GM18873 (cell line): ENCODE results near the gene MDM4.
"Not testable (repeated sequence)": the region's sequence is repeated elsewhere in the genome, so short reads cannot be mapped to it uniquely, and the experiment has no call there.

Experiments used
- ATAC-seq: cut with Tn5 transposase; IDR thresholded peaks from one replicate; pipeline ENCODE4 v1.9.1; 2021; ENCODE audit warnings: mild to moderate bottlenecking, moderate library complexity, moderate number of reproducible peaks; ENCODE audit not compliant: unreplicated experiment, low FRiP score

MDM4 gene

DNA sequence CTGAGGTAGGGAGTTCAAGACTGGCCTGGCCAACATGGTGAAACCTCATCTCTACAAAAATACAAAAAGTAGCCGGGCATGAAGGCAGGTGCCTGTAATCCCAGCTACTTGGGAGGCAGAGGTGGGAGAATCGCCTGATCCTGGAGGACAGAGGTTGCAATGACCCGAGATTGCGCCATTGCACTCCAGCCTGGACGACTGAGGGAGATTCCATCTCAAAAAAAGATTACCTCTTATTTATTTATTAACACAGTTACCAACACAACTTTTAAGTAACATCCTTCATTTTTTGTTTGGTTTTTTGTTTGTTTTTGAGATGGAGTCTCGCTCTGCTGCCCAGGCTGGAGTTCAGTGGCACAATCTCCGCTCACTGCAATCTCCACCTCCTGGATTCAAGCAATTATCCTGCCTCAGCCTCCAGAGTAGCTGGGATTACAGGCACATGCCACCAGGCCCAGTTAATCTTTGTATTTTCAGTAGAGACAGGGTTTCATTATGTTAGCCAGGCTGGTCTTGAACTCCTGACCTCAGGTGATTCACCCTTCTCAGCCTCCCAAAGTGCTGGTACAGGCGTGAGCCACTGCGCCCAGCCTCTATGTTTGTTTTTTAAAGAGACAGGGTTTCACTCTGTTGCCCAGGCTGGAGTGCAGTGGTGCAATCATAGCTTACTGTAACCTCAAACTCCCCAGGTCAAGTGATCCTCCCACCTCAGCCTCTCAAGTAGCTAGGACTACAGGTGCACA lies 29.5 kb upstream of the MDM4 start:
- not testable (repeated sequence) for ATAC-seq

- ATAC-seq, result no peak
Observed at GRCh38 chr1:204487256-204487615, 29.0 kb upstream of the MDM4 start.

- ATAC-seq, result no peak
Observed at GRCh38 chr1:204491655-204492054, 24.6 kb upstream of the MDM4 start.

GRCh38 chr1:204493145-204493983 lies 22.8 kb upstream of the MDM4 start:
- ATAC-seq, result no peak

DNA sequence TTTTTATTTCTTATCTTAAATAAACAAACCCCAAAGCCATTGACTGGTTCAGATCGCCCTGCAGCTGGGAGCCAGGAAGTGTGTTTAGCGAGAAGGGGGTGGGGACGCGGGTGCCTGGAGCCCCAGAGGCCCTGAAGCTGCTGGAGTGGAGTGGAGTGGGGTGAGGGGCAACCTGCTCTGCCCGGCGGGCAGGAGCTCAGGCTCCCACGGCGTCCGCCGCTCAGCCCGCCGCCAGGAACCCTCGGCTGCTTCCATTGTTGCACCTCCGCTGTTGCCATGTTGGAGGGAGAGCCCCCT lies 22.3 kb upstream of the MDM4 start:
- peak; percentile 19 for ATAC-seq

DNA sequence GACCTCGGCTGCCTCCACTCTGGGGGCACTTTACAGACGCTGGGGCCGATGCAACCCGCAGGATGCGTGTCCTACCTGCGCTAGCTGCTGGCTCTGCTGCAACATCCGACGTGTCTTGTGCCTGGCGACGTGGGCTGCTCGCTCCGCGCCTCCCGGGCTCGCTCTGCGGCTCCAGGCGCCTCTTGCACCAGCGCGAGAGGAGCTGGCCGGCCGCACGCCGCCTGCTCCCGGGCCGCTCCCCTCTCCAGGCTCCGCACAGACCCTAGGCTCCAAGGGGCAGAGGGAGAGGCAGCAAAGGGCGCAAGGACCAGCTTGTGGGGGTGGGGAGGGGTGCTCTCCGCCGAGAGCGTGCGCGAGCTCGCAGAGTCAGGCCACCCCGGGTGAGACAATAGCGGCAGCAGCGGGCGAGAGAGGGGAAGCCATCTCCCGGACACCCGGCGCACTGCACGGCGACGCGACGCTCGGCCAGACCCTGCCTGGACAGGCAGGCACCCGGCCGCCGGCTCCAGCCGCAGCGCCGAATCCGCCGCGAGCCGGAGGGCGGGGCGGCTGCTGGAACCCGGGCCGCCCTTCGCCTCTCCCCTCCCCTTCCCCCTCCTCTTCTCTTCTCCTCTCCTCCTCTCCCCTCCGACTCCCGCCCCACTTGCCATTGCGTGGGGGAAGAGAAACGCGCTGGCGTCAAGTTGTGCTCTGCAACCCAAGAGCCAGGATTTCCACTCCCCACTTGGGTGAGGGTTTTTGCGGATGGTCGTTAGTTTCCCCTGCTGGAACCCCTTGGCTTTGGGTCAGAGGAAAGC lies 21.7 kb upstream of the MDM4 start, which contains the start of gene PIK3C2B:
Gene PIK3C2B, minus strand, starts transcription at position 525 of the 797 bp plus-strand sequence. CDS start 25,003 bp downstream, outside the sequence.
- ATAC-seq, result peak; percentile 55

DNA sequence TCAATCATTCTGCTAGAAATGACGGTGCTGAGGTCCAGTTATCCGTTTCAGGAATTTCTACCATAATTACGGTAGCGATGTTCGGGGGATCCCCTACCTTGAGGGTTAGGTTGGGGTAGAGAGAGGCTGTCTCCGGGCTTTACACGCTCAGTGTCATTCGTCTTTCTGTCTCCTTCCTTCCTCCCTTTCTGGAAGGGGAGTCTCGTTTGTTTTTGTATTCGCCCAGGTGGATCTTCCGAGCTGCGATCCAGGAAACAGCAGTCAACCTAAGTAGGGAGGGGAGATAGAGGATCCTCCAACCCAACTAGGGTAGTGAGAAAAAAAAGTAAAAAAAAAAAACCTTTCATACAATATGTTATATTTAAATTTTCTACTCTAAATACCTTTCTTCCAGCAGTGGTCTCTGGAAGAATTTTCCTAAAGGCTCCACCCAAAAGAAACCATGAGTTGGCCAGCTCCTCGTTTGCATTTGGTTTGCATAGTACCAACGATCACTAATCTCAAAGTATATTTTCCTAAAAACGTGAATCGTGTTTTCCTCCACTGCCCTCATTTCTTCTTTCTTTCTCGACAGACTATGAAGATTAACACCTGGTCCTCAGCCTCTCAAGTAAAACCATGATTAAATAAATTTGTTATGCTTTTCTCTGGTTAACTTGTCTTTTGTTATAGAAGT lies 21.0 kb upstream of the MDM4 start:
- peak; percentile 30 for ATAC-seq

- no peak for ATAC-seq
Observed at GRCh38 chr1:204495777-204496176, 20.4 kb upstream of the MDM4 start.

DNA sequence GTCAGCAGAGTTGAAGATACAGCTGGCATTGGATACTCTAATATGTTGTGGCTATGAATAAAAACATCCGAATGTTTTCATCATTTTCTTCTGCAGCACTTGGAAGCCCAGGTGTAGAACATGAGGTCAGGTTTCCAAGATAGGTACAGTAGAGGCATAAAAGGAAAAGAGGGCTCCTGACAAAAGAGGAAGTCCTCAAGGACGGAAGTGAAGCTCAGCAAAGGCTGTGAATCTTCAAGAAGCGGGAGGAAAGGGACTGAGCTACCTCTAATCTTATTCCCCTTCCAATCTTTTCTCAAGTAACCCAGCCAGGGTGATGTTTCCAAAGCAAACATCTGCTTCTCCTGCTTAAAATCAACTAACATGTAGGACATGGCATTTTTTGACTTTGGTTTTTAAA lies 17.2 kb upstream of the MDM4 start:
- ATAC-seq, result no peak

DNA sequence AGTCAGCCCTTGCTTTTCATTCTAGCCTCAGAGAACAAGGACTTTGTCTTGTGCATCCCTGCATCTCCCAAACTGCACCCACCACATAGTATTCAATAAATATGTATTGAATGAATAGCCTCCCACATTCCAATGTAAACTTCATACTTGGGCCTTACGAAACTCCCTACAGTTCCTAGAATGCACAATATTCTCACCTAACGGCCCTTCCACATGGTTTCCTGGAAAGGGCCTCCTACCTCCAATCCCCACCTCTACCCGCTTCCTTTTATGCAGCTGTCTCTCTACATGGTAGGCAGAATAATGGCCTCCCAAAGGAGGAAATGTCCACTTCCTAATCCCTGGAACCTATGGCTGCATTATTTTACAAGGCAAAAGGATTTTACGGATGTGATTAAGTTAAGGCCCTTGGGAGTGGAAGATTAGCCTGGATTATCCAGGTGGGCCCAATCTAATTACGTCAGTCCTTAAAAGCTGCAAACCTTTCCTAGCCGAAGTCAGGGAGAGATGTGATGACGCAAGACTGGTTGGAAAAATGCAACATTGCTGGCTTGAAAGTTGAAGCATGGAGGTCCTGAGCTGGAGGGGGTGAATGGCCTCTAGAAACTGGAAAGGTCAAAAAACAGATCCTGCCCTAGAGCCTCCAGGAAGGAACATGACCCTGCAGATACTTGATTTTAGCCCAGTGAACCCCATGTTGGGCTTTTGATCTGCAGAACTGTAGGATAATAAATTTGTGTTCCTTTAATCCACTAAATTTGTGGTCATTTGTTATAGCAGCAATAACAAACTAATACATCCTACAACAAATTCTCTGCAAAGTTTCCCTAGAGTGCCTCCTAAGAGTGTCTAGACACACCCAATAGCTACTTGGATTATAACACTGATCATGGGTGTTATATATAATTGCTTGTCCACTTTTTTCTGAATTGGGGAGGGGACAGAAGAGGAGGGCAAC lies 16.4 kb upstream of the MDM4 start:
- no peak for ATAC-seq

DNA sequence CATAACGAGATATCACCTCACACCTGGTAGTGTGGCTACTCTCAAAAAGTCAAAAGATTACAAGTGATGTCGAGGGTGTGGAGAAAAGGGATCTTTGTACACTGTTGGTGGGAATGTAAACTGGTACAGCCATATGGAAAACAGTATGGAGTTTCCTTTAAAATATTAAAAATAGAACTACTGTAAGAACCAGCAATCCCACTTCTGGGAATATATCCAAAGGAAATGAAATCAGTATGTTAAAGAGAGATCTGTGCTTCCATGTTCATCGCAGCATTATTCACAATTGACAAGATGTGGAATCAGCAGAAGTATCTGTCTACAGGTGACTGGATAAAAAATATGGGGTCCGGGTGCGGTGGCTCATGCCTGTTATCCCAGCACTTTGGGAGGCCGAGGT lies 14.0 kb upstream of the MDM4 start:
- no peak for ATAC-seq

- no peak for ATAC-seq
Observed at GRCh38 chr1:204503122-204503912, 12.9 kb upstream of the MDM4 start.

DNA sequence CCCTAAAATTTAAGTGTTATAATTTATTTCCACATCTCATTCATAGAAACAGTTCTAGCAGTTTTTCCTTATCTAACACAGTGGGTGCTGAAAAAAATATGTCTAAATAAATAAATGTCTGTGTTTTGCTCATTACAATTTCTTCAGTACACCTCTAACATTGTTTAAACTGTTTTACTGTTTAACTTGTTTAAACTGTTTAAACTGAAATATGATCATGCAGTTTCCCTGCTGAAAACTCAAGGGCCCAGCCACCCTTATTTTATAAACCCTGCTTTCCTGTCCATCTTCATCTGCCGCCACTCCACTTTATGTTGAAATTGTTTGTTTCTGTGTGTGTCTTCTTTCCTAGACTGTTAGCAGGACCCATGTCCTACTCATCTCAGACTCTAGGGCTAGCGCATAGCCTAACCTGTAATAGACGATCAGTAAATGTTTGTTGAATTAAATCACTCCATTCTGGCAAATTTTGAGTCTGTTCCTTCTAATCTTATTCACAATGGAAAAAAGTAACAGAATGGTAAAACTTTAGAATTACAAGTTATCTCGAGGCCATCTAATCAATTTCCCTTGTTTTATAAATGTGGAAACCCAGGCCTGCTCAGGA lies 12.2 kb upstream of the MDM4 start:
- no peak for ATAC-seq

- ATAC-seq, result no peak
Observed at GRCh38 chr1:204505674-204506200, 10.5 kb upstream of the MDM4 start.

GRCh38 chr1:204506201-204506968 lies 9.8 kb upstream of the MDM4 start:
- peak; percentile 61 for ATAC-seq

DNA sequence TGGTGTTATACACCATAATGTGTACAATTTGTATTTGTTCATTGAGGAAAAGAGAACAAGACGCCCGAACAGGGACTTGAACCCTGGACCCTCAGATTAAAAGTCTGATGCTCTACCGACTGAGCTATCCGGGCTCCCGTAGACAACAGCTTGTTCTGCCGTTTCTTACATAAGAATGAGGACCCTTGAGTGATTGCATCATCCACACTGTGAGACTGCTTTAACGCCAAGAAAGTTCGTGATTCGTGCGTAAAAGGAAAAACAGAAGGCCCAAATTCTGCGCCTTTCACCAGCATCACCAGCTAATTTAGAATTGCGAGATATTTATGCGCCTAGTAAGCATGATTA lies 9.3 kb upstream of the MDM4 start:
- peak; percentile 49 for ATAC-seq

DNA sequence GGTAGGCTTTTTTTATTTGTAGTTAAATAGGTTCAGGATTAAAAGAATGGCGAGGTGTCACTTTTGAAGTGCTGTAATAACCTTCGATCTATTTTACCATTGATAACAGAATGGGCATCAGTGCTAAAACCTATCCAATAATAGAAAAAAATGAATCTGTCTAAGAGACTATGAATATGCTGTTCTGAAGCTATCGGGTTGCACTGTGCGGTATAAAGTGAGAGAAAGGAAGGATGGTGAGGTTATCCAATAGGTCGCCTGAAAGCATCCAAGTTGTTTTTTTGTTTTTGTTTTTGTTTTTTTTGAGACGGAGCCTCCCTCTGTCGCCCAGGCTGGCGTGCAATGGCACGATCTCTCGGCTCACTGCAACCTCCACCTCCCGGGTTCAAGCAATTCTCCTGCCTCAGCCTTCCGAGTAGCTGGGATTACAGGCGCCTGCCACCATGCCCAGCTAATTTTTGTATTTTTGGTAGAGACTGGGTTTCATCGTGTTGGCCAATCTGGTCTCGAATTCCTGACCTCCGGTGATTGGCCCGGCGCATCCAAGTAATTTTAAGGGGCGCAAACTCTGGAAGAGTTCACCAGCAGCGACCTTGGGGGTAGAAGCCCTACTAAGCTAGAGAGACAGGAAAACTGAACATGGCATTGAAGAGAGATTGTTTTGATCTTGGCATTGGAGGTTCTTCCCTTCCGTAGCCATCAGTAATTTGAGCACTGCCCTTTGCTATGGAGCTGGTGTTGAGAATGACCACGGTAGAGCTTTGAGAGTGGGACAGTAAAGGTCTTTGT lies 8.7 kb upstream of the MDM4 start:
- ATAC-seq, result no peak
